ENCODE results near the gene LRPAP1.
"Not testable (repeated sequence)": the region's sequence is repeated elsewhere in the genome, so short reads cannot be mapped to it uniquely, and the experiment has no call there.

The LRPAP1 gene

DNA sequence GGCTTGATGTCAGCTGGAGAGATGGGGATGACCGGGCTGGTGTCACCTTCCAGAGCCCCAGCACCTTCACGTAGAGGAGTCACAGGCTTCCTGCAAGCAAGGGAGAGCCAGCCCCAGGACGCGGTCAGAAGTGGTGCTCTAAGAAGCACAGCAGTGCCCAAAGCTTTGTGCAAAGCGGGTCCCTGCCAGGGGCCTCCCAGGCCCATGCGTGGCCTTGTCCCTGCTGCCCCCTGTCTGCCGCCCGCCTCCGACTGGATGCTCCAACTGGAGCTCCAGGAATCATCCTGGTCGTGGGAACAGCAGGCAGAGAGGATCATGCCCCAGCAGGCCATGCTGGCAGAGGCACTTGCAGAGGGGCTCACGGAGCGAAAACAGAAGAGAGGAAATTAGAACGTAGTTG, 40.1 kb upstream of the LRPAP1 start:
- Histone ChIP-seq H3K4me1 (ENCODE audit: insufficient read depth, low read length, severe bottlenecking) (no peaks in the 10 kb centered on the region), H2AFZ (ENCODE audit: low read length) (no peak overlapping the region), H4K20me1 (ENCODE audit: insufficient read depth, low read length) (no peaks in the 10 kb centered on the region), H3K9me3 (ENCODE audit: low read length) (no peaks in the 10 kb centered on the region), H3K27ac (ENCODE audit: low read depth, low read length, poor library complexity, severe bottlenecking) (no peak overlapping the region), H3K9ac (ENCODE audit: low read length) (no peak overlapping the region), H3K9me2 (ENCODE audit: low read depth, low read length) (no peaks in the 10 kb centered on the region), H3K79me2 (ENCODE audit: insufficient read depth, low read length) (no peaks in the 10 kb centered on the region), H3F3A (ENCODE audit: insufficient read depth, low read length) (no peaks in the 10 kb centered on the region), H3K4me2 (ENCODE audit: low read length) (no peak overlapping the region), H3K4me3 (ENCODE audit: low read depth, low read length, poor library complexity, severe bottlenecking) (no peak overlapping the region), H3K36me3 (ENCODE audit: insufficient read depth, low read length) (no peaks in the 10 kb centered on the region), H3K27me3 (ENCODE audit: insufficient read depth, low read length) (no peaks in the 10 kb centered on the region)
- no peak for TF ChIP-seq EZH2 (IDR thresholded peaks at IDR 0.05; ENCODE audit: borderline replicate concordance, low read length)
- TF ChIP-seq, protein P1, sequence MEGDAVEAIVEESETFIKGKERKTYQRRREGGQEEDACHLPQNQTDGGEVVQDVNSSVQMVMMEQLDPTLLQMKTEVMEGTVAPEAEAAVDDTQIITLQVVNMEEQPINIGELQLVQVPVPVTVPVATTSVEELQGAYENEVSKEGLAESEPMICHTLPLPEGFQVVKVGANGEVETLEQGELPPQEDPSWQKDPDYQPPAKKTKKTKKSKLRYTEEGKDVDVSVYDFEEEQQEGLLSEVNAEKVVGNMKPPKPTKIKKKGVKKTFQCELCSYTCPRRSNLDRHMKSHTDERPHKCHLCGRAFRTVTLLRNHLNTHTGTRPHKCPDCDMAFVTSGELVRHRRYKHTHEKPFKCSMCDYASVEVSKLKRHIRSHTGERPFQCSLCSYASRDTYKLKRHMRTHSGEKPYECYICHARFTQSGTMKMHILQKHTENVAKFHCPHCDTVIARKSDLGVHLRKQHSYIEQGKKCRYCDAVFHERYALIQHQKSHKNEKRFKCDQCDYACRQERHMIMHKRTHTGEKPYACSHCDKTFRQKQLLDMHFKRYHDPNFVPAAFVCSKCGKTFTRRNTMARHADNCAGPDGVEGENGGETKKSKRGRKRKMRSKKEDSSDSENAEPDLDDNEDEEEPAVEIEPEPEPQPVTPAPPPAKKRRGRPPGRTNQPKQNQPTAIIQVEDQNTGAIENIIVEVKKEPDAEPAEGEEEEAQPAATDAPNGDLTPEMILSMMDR (IDR thresholded peaks at IDR 0.05; ENCODE audit: low read length), result no peak

DNA sequence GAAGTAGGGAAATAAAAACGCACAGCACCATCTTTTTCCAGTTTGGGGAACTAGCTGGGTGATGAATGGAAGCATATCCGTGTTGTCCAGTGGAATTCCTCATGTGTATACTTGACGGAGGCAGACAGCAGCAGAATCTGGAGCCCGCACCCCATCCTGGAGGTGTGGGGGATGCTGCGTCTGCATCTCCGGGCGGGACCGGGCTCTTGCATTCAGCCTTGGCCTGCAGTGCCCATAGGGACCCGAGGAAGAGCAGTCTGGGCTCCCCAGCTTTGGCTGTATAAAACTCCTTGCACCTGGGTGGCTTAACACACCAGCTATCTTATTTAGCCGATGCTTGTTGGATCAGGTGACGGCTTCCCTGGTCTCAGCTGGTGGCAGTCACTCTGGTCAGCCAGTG, 39.7 kb upstream of the LRPAP1 start:
- no peak overlapping the region for H2AFZ ChIP-seq (ENCODE audit: low read length)
- H3K9me2 ChIP-seq (ENCODE audit: low read depth, low read length), result no peaks in the 10 kb centered on the region
- no peak overlapping the region for H3K4me2 ChIP-seq (ENCODE audit: low read length)
- no peaks in the 10 kb centered on the region for H3K9me3 ChIP-seq (ENCODE audit: low read length)
- no peaks in the 10 kb centered on the region for H3K36me3 ChIP-seq (ENCODE audit: insufficient read depth, low read length)
- no peak overlapping the region for H3K27ac ChIP-seq (ENCODE audit: low read depth, low read length, poor library complexity, severe bottlenecking)
- no peaks in the 10 kb centered on the region for H3K79me2 ChIP-seq (ENCODE audit: insufficient read depth, low read length)
- no peaks in the 10 kb centered on the region for H3F3A ChIP-seq (ENCODE audit: insufficient read depth, low read length)
- H3K27me3 ChIP-seq (ENCODE audit: insufficient read depth, low read length), result no peaks in the 10 kb centered on the region
- no peak overlapping the region for H3K9ac ChIP-seq (ENCODE audit: low read length)
- no peak overlapping the region for H3K4me3 ChIP-seq (ENCODE audit: low read depth, low read length, poor library complexity, severe bottlenecking)
- TF ChIP-seq, protein P1 (IDR thresholded peaks at IDR 0.05; ENCODE audit: low read length), result no peak
- no peak for TF ChIP-seq EZH2 (IDR thresholded peaks at IDR 0.05; ENCODE audit: borderline replicate concordance, low read length)
- no peaks in the 10 kb centered on the region for H3K4me1 ChIP-seq (ENCODE audit: insufficient read depth, low read length, severe bottlenecking)
- no peaks in the 10 kb centered on the region for H4K20me1 ChIP-seq (ENCODE audit: insufficient read depth, low read length)

DNA sequence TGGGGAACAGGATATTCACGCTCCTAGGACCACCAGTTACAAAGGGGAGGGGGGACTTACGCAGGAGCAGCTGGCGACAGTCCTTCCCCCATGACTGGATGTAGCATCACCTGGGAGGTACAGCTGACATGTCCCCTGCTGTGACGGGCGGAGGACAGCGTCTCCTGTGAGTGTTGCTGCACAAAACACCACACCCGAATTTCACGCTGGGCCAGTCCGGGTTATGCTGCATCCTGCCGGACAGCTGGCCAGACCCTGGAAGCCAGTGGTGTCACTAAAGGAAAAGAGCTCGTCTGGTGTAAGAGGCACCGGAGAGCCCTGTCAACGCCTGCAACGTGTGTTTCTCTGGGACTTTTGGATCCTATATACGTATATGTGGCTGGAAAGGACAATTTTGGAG, 38.7 kb upstream of the LRPAP1 start:
- not testable (repeated sequence) for H2AFZ ChIP-seq (ENCODE audit: low read length); H3K4me1 ChIP-seq (ENCODE audit: insufficient read depth, low read length, severe bottlenecking)

DNA sequence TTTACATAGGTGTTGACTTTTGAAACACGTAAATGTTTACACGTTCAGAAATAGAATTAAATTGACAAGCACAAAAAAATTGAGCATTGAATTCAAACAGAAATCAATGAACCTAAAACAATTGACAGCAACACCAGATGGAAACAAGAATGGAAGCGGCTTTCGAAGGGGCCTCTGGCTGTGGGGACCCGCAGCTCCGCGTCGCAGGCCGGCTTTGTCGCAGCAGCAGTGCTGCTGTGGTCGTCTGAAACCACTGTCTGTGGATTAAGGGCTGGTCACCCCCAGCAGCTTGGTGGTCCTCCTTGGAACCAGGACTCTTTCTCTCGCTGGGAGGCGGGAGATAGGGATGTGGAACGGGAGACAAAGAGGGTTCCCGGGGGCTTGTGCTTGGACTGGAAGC, 37.4 kb upstream of the LRPAP1 start:
- H3K4me2 ChIP-seq (ENCODE audit: low read length); H3K79me2 ChIP-seq (ENCODE audit: insufficient read depth, low read length); H3K9me3 ChIP-seq (ENCODE audit: low read length); H3K4me1 ChIP-seq (ENCODE audit: insufficient read depth, low read length, severe bottlenecking); H3F3A ChIP-seq (ENCODE audit: insufficient read depth, low read length); H3K27ac ChIP-seq (ENCODE audit: low read depth, low read length, poor library complexity, severe bottlenecking); H3K9ac ChIP-seq (ENCODE audit: low read length); H3K36me3 ChIP-seq (ENCODE audit: insufficient read depth, low read length); H3K27me3 ChIP-seq (ENCODE audit: insufficient read depth, low read length); H3K4me3 ChIP-seq (ENCODE audit: low read depth, low read length, poor library complexity, severe bottlenecking); H2AFZ ChIP-seq (ENCODE audit: low read length); H4K20me1 ChIP-seq (ENCODE audit: insufficient read depth, low read length); H3K9me2 ChIP-seq (ENCODE audit: low read depth, low read length): not testable (repeated sequence)

More for the DNA sequence above, 38.7 kb upstream of the LRPAP1 start:
- H3F3A ChIP-seq (ENCODE audit: insufficient read depth, low read length); H3K4me3 ChIP-seq (ENCODE audit: low read depth, low read length, poor library complexity, severe bottlenecking); H3K9ac ChIP-seq (ENCODE audit: low read length); H3K79me2 ChIP-seq (ENCODE audit: insufficient read depth, low read length); H3K9me2 ChIP-seq (ENCODE audit: low read depth, low read length); H3K4me2 ChIP-seq (ENCODE audit: low read length); H3K36me3 ChIP-seq (ENCODE audit: insufficient read depth, low read length); H4K20me1 ChIP-seq (ENCODE audit: insufficient read depth, low read length); H3K9me3 ChIP-seq (ENCODE audit: low read length); H3K27me3 ChIP-seq (ENCODE audit: insufficient read depth, low read length); H3K27ac ChIP-seq (ENCODE audit: low read depth, low read length, poor library complexity, severe bottlenecking): not testable (repeated sequence)

GRCh38 chr4:3566701-3567100, 34.5 kb upstream of the LRPAP1 start:
- not testable (repeated sequence) for H3K9me3 ChIP-seq (ENCODE audit: low read length); H4K20me1 ChIP-seq (ENCODE audit: insufficient read depth, low read length); H3K79me2 ChIP-seq (ENCODE audit: insufficient read depth, low read length); H3F3A ChIP-seq (ENCODE audit: insufficient read depth, low read length); H3K4me2 ChIP-seq (ENCODE audit: low read length); H3K9me2 ChIP-seq (ENCODE audit: low read depth, low read length); H3K27ac ChIP-seq (ENCODE audit: low read depth, low read length, poor library complexity, severe bottlenecking); H3K4me1 ChIP-seq (ENCODE audit: insufficient read depth, low read length, severe bottlenecking); H3K27me3 ChIP-seq (ENCODE audit: insufficient read depth, low read length); H3K36me3 ChIP-seq (ENCODE audit: insufficient read depth, low read length); H2AFZ ChIP-seq (ENCODE audit: low read length); H3K9ac ChIP-seq (ENCODE audit: low read length); H3K4me3 ChIP-seq (ENCODE audit: low read depth, low read length, poor library complexity, severe bottlenecking)

- H4K20me1 ChIP-seq (ENCODE audit: insufficient read depth, low read length); H2AFZ ChIP-seq (ENCODE audit: low read length); H3K4me2 ChIP-seq (ENCODE audit: low read length); H3K36me3 ChIP-seq (ENCODE audit: insufficient read depth, low read length); H3K9ac ChIP-seq (ENCODE audit: low read length); H3K4me1 ChIP-seq (ENCODE audit: insufficient read depth, low read length, severe bottlenecking); H3K27me3 ChIP-seq (ENCODE audit: insufficient read depth, low read length); H3F3A ChIP-seq (ENCODE audit: insufficient read depth, low read length); H3K79me2 ChIP-seq (ENCODE audit: insufficient read depth, low read length); H3K27ac ChIP-seq (ENCODE audit: low read depth, low read length, poor library complexity, severe bottlenecking); H3K9me2 ChIP-seq (ENCODE audit: low read depth, low read length); H3K9me3 ChIP-seq (ENCODE audit: low read length); H3K4me3 ChIP-seq (ENCODE audit: low read depth, low read length, poor library complexity, severe bottlenecking): not testable (repeated sequence)
These were observed 34.1 kb upstream of the LRPAP1 start for GRCh38 chr4:3566301-3566700.

Measured in OCI-LY1 (cell line).